Measurements from ENCODE around the gene SMAD7.
A peak's percentile ranks its signal among the peaks of the same experiment; 100 is the strongest.

SMAD7 gene

DNA sequence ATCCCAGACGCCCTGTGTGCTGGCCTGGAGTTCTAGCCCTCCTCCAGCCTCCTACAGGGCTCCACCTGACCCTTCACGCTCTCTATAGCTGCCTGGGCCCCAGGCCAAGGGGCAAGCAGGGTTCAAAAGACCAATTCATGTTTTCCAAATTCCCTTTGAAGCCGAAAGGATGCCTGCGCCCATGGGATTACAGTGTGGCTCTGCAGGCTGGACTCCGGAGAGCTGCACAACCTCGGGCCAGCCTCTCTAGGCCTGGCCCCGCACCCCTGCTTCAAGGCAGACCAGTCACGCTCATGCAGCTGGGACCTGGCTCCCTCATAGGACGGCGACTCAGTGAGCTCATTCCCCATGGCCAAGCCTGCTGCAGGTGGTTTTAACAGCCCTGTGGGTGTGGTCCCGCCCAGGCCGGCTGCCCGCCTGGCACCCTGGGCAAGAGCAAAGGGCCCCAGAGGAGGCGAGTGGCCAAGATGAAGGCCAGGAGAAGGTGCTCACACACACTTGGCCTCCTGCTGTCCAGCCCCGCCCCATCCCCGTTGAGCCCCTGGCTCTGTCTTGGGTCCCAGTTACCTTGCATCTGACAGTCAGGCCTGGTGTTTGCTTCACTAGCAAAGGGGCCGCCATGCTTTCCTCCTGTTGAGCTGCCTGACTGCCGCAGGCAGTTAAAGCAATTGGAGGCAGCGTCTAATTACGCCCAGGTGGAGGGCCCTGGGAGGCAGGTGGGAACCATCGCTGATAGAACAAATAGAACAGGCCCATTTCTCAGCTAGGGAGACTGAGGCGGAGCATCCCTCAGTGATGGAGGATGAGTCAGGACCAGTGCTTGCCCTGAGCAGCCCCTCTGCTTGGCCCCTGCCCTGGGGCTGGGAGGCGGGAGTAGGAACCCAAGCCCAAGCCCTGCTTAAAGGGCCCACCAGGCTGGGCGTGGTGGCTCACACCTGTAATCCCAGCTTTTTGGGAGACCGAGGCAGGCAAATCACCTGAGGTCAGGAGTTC, 56.9 kb downstream of the SMAD7 start:
- no peak for DNase-seq (ENCODE audit: low spot score)

GRCh38 chr18:48893061-48893607, 57.6 kb downstream of the SMAD7 start:
- no peak for DNase-seq (ENCODE audit: low spot score)

GRCh38 chr18:48892146-48892855, 58.5 kb downstream of the SMAD7 start:
- DNase-seq (ENCODE audit: low spot score): no peak

- no peak for DNase-seq (ENCODE audit: low spot score)
Measured at GRCh38 chr18:48891721-48892120, 59.0 kb downstream of the SMAD7 start.

- no peak for DNase-seq (ENCODE audit: low spot score)
Measured at GRCh38 chr18:48889981-48890762, 60.6 kb downstream of the SMAD7 start.

DNA sequence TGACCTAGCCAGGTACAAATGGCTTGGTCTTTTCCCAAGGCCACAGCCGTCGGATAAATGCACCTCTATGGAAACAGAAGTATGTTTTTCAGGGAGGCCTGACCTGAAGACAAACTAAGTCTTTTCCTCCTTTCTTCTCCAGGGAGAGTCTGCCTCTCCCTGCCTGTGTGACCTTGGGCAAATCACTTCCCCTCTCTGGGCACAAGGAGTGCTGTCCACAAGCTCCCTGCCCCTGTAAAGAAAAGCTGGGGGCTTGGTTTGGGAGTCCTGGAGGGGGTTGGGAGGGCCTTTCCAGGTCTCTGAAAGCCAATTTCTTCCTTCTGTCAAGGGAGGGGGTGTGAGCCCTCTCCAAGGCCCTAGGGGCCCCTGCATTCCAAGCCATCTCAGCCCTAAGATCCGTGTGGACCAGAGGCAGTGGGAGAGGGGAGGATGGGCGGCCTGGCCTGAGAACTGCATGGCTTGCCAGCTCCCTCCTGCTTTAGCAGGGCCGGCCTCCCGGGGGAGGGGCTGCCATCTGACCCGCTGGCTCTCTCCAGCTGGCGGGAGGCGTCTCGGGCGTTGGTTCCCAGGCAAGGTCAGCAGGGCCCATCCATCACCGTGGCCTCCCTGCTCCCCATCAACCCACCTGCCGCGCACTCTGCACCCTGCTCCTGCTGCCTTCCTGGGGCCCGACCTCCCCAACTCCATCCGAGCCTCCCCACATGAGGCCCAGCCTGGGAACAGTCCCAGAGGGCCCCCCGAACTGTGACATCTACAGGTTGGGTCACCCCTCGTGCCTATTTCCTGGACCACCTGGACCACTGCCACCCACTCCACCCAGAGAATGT, 61.4 kb downstream of the SMAD7 start:
- no peak for DNase-seq (ENCODE audit: low spot score)

DNA sequence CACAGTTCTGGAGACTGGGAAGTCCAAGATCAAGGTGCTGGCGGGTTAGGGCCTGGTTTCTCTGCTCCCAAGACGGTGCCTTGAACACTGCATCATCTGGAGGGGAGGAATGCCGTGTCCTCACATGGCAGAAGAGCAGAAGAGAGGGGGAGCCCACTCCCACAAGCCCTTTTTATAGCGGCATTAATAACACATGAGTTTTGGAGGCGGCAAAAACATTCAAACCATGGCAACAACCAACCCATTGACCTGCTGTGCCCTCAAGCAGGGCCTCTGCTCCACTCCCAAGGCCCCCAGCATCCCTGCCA, 62.0 kb downstream of the SMAD7 start:
- no peak for DNase-seq (ENCODE audit: low spot score)

DNA sequence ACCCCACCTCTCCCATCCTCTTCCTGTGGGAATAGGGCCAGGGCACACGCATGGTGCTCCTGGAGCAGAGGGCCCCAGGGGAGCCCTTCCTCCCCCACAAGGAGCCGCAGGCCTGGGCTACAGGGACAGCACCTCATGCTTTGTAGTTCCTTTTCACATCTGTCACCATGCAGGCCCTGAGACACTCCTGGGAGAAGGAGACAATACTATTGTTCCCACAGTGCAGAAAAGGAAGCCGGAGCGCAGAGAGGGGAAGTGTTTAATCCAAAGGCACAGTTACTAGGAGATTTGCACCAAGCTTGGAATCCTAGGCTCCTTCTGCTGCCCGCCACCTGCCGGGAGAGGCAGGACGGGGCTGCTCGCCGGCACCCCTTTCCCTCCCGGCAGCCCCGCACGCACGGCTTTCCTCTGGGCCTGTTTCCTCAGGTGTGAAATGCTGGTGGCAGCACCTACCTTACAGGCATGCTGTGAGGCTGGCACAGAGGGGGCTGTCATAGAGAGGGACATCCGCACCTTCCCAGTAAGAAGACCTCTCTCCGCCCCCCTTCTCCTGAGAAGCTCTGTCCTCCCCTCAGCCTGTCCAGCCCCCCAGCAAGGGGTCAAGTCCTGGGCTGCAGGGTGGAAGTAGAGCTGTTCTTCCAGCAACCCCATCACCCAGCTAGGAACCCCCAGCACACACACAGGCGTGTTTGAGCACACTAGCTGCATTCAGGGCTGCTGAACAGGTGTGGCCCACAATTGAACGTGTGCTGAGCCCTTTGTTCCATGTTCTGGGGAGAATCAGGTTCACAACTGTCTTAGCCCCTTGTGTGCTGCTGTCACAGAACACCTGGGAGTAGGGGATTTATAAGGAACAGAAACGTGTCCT, 62.6 kb downstream of the SMAD7 start:
- DNase-seq (ENCODE audit: low spot score): no peak

GRCh38 chr18:48887294-48887904, 63.4 kb downstream of the SMAD7 start:
- no peak for DNase-seq (ENCODE audit: low spot score)

DNA sequence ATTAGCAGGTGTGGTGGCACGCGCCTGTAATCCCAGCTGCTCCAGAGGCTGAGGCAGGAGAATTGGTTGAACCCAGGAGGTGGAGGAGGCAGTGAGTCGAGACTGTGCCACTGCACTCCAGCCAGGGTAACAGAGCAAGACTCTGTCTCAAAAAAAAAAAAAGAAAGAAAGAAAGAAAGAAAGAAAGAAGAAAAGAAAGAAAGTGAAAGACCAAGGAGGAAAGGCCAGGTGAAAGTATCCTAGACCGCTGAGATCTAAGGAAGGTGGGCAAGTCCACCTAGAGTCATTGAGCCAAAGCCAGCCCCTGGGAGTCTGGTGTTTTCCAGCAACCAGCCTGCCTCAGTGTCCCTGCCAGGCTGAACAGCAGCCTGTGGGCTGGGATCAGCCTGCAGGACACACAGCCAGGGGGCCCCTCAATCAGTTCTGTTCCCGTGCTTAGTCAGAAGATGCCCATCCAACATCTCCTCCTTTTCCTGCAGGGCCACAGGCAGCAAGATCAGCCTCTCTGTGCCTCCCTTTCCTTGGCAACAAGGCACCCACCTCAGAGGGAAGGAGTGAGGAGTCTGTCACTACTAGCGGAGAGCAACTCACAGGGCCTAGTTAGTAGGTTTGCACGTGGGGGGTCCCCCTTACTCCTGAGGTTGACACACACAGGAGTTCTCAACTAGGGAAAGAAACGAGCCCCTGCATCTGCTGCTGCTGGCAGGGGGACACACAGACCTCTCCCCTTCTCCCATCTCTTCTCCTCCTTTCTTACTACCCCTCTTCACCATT, 64.1 kb downstream of the SMAD7 start:
- no peak for DNase-seq (ENCODE audit: low spot score)

DNA sequence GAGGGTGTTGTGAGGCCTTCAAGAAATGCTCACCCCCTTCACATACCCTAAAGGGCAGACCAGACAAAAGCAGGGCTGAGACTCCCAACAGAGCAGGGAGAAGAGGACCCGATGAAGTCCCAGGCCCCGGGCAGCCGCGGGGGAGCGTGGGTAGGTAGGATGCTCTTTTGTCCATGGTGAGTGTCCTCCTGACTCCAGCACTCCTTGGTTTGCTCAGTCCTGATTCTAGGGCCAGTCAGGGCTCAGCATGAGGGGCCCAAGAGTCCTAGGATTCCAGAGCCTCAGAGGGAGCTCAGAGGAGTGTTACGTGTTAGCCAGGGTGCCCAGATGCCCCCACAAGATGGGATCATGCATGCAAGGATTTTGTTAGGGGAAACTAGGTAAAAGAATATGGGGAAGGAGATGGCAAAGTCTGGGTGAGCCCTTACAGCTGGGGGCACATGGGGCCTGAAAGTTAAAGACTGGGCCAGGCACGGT, 64.8 kb downstream of the SMAD7 start:
- DNase-seq (ENCODE audit: low spot score): no peak

- DNase-seq (ENCODE audit: low spot score): no peak
Measured at GRCh38 chr18:48885266-48885923, 65.4 kb downstream of the SMAD7 start.

- DNase-seq (ENCODE audit: low spot score): no peak
Measured at GRCh38 chr18:48884771-48885170, 66.0 kb downstream of the SMAD7 start.

DNA sequence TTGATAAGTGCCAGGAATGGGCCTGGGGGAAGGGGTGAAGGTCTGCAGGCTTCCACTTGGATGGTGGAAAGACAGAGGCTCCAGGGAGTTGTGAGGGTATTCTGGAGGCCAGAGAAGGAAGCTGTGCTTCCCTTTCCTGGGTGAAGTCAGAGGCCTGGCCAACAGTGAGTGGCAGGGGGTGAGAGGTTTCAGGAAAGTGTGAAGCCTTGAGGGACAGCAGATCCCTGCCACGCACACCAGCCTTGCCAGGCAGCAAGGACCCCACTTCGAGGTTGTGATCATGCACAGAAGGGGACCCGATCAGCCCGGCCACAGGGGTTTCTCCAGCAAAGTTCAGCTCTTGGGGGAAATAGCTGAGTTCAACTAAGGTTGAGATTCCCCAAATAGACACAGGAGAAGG, 66.5 kb downstream of the SMAD7 start:
- no peak for DNase-seq (ENCODE audit: low spot score)

DNA sequence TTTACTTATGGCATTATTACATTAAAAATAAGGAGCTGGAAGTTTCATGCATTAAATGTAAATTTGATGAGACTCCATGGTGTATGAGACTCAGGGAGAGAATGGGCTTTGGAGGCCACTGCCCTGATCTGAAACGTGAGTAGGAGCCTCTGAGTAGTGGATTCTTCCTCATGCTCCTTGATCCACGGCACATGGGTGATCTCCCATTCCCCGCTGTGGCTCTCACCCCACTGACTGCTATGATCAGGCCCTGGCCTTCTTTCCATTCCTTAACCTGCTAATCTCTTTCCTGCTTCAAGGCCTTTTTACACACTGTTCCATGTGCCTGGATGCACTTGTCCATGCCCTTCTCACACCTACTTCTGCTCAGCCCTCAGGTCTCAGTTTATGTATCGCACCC, 68.4 kb downstream of the SMAD7 start:
- no peak for DNase-seq (ENCODE audit: low spot score)

DNA sequence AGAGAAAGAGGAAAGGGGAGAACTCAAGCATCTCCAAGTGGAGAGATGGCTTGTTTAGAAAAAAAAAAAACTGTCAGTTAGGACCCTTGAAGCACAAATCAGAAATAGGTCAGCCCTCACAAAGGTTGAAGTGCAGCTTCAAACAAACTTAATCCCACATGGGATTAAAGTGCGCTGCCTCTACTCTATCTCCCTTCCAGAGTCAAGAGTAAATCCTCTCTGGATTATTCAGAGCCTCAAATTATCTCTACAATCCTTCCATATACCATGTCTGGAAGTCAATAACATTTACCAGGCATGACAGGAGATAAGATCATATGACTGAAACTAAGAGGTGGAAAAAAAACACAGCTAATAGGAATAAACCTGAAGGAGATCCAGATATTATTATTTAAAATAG, 69.8 kb downstream of the SMAD7 start:
- DNase-seq (ENCODE audit: low spot score): no peak

GRCh38 chr18:48879008-48879431, 71.7 kb downstream of the SMAD7 start:
- DNase-seq (ENCODE audit: low spot score): peak; percentile 36

GRCh38 chr18:48878471-48878870, 72.3 kb downstream of the SMAD7 start:
- peak; percentile 23 for DNase-seq (ENCODE audit: low spot score)
